ENCODE data around the gene BCAP29. TPM values are rescaled to one million over a fixed set of nuclear protein-coding genes. Genes with fewer than 3 reads are reported as not detected.
"Not testable (repeated sequence)": the region's sequence is repeated elsewhere in the genome, so short reads cannot be mapped to it uniquely, and the experiment has no call there.

BCAP29 gene
- total RNA-seq = 28.1 to 31.9 TPM (median 30.0 TPM) in 3 replicates

- Mint-ChIP-seq H3K4me1 (peaks cover 17% of the 10 kb centered on the region), H3K9me3 (no peaks in the 10 kb centered on the region), H3K27me3 (ENCODE audit: low read depth) (no peaks in the 10 kb centered on the region), H3K36me3 (peaks cover 6% of the 10 kb centered on the region), H3K27ac (peak within 1 kb of the TSS; percentile 93), H3K4me3 (peak within 1 kb of the TSS; percentile 92)
- peak; percentile 48 to 68 for DNase-seq (ENCODE audit: low spot score in 2 of 2, unreplicated experiment in 2 of 2)
- TF ChIP-seq CTCF (IDR thresholded peaks at IDR 0.05; ENCODE audit: unreplicated experiment) = no peak
Measured at GRCh38 chr7:107579885-107580715, at the start of gene BCAP29. Gene BCAP29, plus strand, starts transcription at chr7:107580246. Its CDS starts 527 bp downstream, at chr7:107580773.

GRCh38 chr7:107530751-107531150, 49.3 kb upstream of the BCAP29 start:
- no peak overlapping the region for H3K27ac Mint-ChIP-seq
- DNase-seq (ENCODE audit: low spot score in 2 of 2, unreplicated experiment in 2 of 2) = no peak
- no peak for TF ChIP-seq CTCF (IDR thresholded peaks at IDR 0.05; ENCODE audit: unreplicated experiment)

DNA sequence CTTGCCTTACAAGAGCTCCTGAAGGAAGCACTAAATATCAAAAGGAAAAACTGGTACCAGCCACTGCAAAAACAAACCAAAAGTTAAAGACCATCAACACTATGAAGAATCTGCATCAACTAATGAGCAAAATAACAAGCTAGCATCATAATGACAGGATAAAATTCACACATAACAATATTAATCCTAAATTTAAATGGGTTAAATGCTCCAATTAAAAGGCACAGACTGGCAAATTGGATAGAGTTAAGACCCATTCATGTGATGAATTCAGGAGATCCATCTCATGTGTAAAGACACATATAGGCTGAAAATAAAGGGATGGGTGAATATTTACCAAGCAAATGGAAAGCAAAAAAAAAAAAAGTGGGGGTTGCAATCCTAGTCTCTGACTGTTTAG, 45.9 kb upstream of the BCAP29 start:
- Mint-ChIP-seq H3K9me3 (peaks cover 37% of the 10 kb centered on the region), H3K4me3 (no peak overlapping the region), H3K36me3 (peaks cover 48% of the 10 kb centered on the region), H3K4me1 (no peaks in the 10 kb centered on the region), H3K27ac (no peak overlapping the region), H3K27me3 (ENCODE audit: low read depth) (no peaks in the 10 kb centered on the region)
- TF ChIP-seq CTCF (IDR thresholded peaks at IDR 0.05; ENCODE audit: unreplicated experiment) = no peak
- DNase-seq (ENCODE audit: low spot score in 2 of 2, unreplicated experiment in 2 of 2) = no peak

More at GRCh38 chr7:107530751-107531150, 49.3 kb upstream of the BCAP29 start:
- Mint-ChIP-seq H3K36me3 (peaks cover 34% of the 10 kb centered on the region), H3K4me3 (no peak overlapping the region), H3K9me3 (peaks cover 25% of the 10 kb centered on the region), H3K27me3 (ENCODE audit: low read depth) (no peaks in the 10 kb centered on the region), H3K4me1 (no peaks in the 10 kb centered on the region)

DNA sequence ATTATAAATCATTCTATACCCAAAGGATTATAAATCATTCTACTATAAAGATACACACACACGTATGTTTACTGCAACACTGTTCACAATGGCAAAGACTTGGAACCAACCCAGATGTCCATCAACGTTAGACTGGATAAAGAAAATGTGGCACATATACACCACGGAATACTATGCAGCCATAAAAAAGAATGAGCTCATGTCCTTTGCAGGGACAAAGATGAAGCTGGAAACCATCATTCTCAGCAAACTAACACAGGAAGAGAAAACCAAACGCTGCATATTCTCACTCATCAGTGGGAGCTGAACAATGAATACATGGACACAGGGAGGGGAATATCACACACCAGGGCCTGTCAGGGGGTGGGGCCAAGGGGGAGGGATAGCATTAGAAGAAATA, 42.8 kb upstream of the BCAP29 start:
- H3K4me3 Mint-ChIP-seq; H3K4me1 Mint-ChIP-seq; DNase-seq (ENCODE audit: low spot score in 2 of 2, unreplicated experiment in 2 of 2); H3K27me3 Mint-ChIP-seq (ENCODE audit: low read depth); H3K27ac Mint-ChIP-seq: not testable (repeated sequence)
- peaks cover 41% of the 10 kb centered on the region for H3K9me3 Mint-ChIP-seq
- peaks cover 55% of the 10 kb centered on the region for H3K36me3 Mint-ChIP-seq

DNA sequence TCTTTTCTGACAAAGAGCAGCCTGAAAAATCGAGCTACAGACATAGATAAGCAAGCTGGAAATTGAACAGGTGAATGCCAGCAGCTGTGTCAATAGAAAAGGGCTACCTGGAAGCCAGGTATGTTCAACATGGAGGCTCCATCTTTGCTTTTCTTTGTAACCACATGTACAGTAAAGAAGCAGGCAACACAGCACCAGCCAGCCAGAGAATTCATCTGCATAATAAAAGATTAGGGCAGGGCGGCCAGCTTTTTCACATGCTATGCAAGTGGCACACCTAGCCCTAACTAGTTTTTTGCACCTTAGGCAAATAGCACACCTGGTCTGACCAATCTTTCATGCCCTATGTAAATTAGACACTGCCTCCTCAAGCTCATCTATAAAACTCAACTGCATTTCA, 42.0 kb upstream of the BCAP29 start:
- Mint-ChIP-seq H3K4me3 (no peak overlapping the region), H3K9me3 (peaks cover 44% of the 10 kb centered on the region), H3K4me1 (no peaks in the 10 kb centered on the region), H3K27ac (no peak overlapping the region), H3K27me3 (ENCODE audit: low read depth) (no peaks in the 10 kb centered on the region), H3K36me3 (peaks cover 58% of the 10 kb centered on the region)
- TF ChIP-seq CTCF (IDR thresholded peaks at IDR 0.05; ENCODE audit: unreplicated experiment) = no peak
- no peak for DNase-seq (ENCODE audit: low spot score in 2 of 2, unreplicated experiment in 2 of 2)

DNA sequence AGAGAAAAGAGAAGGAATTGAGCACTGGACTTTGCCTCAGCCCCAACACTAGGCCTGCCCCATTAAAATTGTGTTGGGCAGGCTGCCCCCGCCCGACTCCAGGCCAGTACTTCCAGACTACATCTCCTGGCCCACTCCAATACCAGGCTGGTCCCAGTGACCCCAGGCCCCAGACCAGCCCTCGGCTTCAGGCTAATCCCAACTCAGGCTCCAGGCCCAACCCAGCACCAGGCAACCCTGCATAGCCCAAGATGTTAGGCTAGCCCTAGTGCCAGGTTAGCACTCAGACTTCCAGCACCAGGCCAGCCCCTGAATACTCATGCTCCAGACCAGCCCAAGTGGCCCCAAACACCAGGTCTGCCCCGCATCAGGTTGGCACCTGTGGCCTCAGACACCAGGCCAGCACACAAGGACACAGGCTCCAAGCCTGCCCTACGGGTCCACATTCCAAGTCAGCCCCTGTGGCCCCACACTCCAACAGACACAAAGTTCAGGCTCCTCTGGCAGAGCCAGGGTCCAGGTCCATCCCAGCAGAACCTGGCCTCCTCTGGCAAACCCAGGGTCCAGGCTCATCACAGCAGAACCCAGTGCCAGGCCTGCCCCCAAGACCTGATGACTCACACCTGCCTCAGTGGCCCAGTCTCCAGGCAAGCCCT, 36.6 kb upstream of the BCAP29 start:
- Mint-ChIP-seq H3K4me1 (no peaks in the 10 kb centered on the region), H3K27me3 (ENCODE audit: low read depth) (no peaks in the 10 kb centered on the region), H3K9me3 (peaks cover 37% of the 10 kb centered on the region), H3K4me3 (no peak overlapping the region), H3K36me3 (peaks cover 55% of the 10 kb centered on the region), H3K27ac (no peak overlapping the region)
- no peak for TF ChIP-seq CTCF (IDR thresholded peaks at IDR 0.05; ENCODE audit: unreplicated experiment)
- DNase-seq (ENCODE audit: low spot score in 2 of 2, unreplicated experiment in 2 of 2) = no peak

Measured in mesothelial cell of epicardium (in vitro differentiated cells).